Measurements from ENCODE around the gene DPP10. TPM values are rescaled to one million over a fixed set of nuclear protein-coding genes. Genes with fewer than 3 reads are reported as not detected.

The DPP10 gene
- total RNA-seq, 1 donor from 2014 or later, result 1.1 TPM

- DNase-seq (ENCODE audit: low read depth), result no peak
- H3K4me1 ChIP-seq (ENCODE audit: insufficient read depth, low read length), result no peaks in the 10 kb centered on the region
- no peak overlapping the region for H2AFZ ChIP-seq (ENCODE audit: low read depth, low read length)
- no peaks in the 10 kb centered on the region for H3K79me2 ChIP-seq (ENCODE audit: insufficient read depth, low read length)
- H3K4me1 Mint-ChIP-seq (ENCODE audit: low read depth, unreplicated experiment), result peaks cover 17% of the 10 kb centered on the region
- no peak overlapping the region for H3K4me3 ChIP-seq (ENCODE audit: insufficient read depth, low read depth, low read length)
- H3K4me3 Mint-ChIP-seq (ENCODE audit: unreplicated experiment), result no peak overlapping the region
- H3K36me3 ChIP-seq (ENCODE audit: insufficient read depth, low read length), result no peaks in the 10 kb centered on the region
- FAIRE-seq, result no peak
- no peaks in the 10 kb centered on the region for H4K20me1 ChIP-seq (ENCODE audit: insufficient read depth, low read length)
- H3K27me3 ChIP-seq (ENCODE audit: insufficient read depth, low read length), result no peaks in the 10 kb centered on the region
- TF ChIP-seq CTCF (IDR thresholded peaks at IDR 0.05; ENCODE audit: insufficient read depth, low read depth, low read length) (no peak), EZH2 (IDR thresholded peaks at IDR 0.05; ENCODE audit: insufficient read depth, low read length) (no peak)
- no peaks in the 10 kb centered on the region for H3K36me3 Mint-ChIP-seq (ENCODE audit: low read depth, unreplicated experiment)
- H3K9me3 Mint-ChIP-seq (ENCODE audit: unreplicated experiment), result no peaks in the 10 kb centered on the region
- H3K27ac ChIP-seq (ENCODE audit: low read depth, low read length), result no peak overlapping the region
- H3K27me3 Mint-ChIP-seq (ENCODE audit: low read depth, unreplicated experiment), result no peaks in the 10 kb centered on the region
- no peak overlapping the region for H3K27ac Mint-ChIP-seq (ENCODE audit: unreplicated experiment)
- H3K9me3 ChIP-seq (ENCODE audit: insufficient read depth, low read depth, low read length), result no peaks in the 10 kb centered on the region
- no peak overlapping the region for H3K4me2 ChIP-seq (ENCODE audit: low read length)
- H3K9ac ChIP-seq (ENCODE audit: low read length), result no peak overlapping the region
These were observed 92.0 kb downstream of the DPP10 start for GRCh38 chr2:114534116-114535084.

GRCh38 chr2:114537777-114538176 lies 95.3 kb downstream of the DPP10 start:
- FAIRE-seq (no peak), DNase-seq (ENCODE audit: low read depth) (no peak)
- peaks cover 3% of the 10 kb centered on the region for H3K9me3 ChIP-seq (ENCODE audit: insufficient read depth, low read depth, low read length)

More at GRCh38 chr2:114537777-114538176, 95.3 kb downstream of the DPP10 start:
- Mint-ChIP-seq H3K4me1 (ENCODE audit: low read depth, unreplicated experiment) (peaks cover 17% of the 10 kb centered on the region), H3K27me3 (ENCODE audit: low read depth, unreplicated experiment) (no peaks in the 10 kb centered on the region), H3K4me3 (ENCODE audit: unreplicated experiment) (no peak overlapping the region), H3K9me3 (ENCODE audit: unreplicated experiment) (no peaks in the 10 kb centered on the region), H3K27ac (ENCODE audit: unreplicated experiment) (no peak overlapping the region), H3K36me3 (ENCODE audit: low read depth, unreplicated experiment) (no peaks in the 10 kb centered on the region)
- H3K4me3 ChIP-seq (ENCODE audit: insufficient read depth, low read depth, low read length), result no peak overlapping the region
- no peaks in the 10 kb centered on the region for H4K20me1 ChIP-seq (ENCODE audit: insufficient read depth, low read length)
- no peak overlapping the region for H2AFZ ChIP-seq (ENCODE audit: low read depth, low read length)
- no peak overlapping the region for H3K27ac ChIP-seq (ENCODE audit: low read depth, low read length)
- H3K4me2 ChIP-seq (ENCODE audit: low read length), result no peak overlapping the region
- no peaks in the 10 kb centered on the region for H3K4me1 ChIP-seq (ENCODE audit: insufficient read depth, low read length)
- no peak overlapping the region for H3K9ac ChIP-seq (ENCODE audit: low read length)
- H3K79me2 ChIP-seq (ENCODE audit: insufficient read depth, low read length), result no peaks in the 10 kb centered on the region
- TF ChIP-seq EZH2 (IDR thresholded peaks at IDR 0.05; ENCODE audit: insufficient read depth, low read length) (no peak), CTCF (IDR thresholded peaks at IDR 0.05; ENCODE audit: insufficient read depth, low read depth, low read length) (no peak)
- no peaks in the 10 kb centered on the region for H3K27me3 ChIP-seq (ENCODE audit: insufficient read depth, low read length)
- H3K36me3 ChIP-seq (ENCODE audit: insufficient read depth, low read length), result no peaks in the 10 kb centered on the region
